ENCODE measurements around the gene BICD2. TPM values are rescaled to one million over a fixed set of nuclear protein-coding genes. Genes with fewer than 3 reads are reported as not detected.
A peak's percentile ranks its signal among the peaks of the same experiment; 100 is the strongest.

Gene BICD2
- polyA plus RNA-seq, 1 donor from 2014 or later = 22.4 TPM

GRCh38 chr9:92762196-92762595 lies 2.4 kb downstream of the BICD2 start:
- Histone ChIP-seq H2AFZ (ENCODE audit: low read depth, low read length) (no peak overlapping the region), H3K9me3 (ENCODE audit: low read length) (no peaks in the 10 kb centered on the region), H3F3A (ENCODE audit: insufficient read depth, low read length, poor library complexity, severe bottlenecking) (peaks cover 9% of the 10 kb centered on the region), H3K27me3 (ENCODE audit: insufficient read depth, low read depth, low read length) (no peaks in the 10 kb centered on the region), H4K20me1 (ENCODE audit: insufficient read depth) (peaks cover 3% of the 10 kb centered on the region), H3K4me2 (ENCODE audit: low read length) (no peak overlapping the region), H3K79me2 (replicated peaks; ENCODE audit: insufficient read depth, low read length) (peaks cover 48% of the 10 kb centered on the region), H3K9me2 (ENCODE audit: insufficient read depth, low read length) (no peaks in the 10 kb centered on the region), H3K4me3 (ENCODE audit: low read length) (peak overlapping the region; percentile 97), H3K36me3 (ENCODE audit: insufficient read depth, low read length) (no peaks in the 10 kb centered on the region), H3K27ac (ENCODE audit: low read length) (no peak overlapping the region), H3K9ac (ENCODE audit: low read length) (peak overlapping the region; percentile 25)
- TF ChIP-seq SMC3 (conservative IDR thresholded peaks at IDR 0.05; ENCODE audit: poor library complexity) = no peak
- TF ChIP-seq EZH2 (IDR thresholded peaks at IDR 0.05; ENCODE audit: borderline replicate concordance, insufficient read depth, low read length, poor library complexity, severe bottlenecking) = no peak
- no peak for TF ChIP-seq POLR2AphosphoS5 (IDR thresholded peaks at IDR 0.05)
- TF ChIP-seq REST (IDR thresholded peaks at IDR 0.05; ENCODE audit: borderline replicate concordance) = no peak
- no peak for TF ChIP-seq TAF1 (IDR thresholded peaks at IDR 0.05; ENCODE audit: low read depth)
- no peak for TF ChIP-seq MXI1 (conservative IDR thresholded peaks at IDR 0.05; ENCODE audit: poor library complexity, severe bottlenecking)
- TF ChIP-seq EP300 (conservative IDR thresholded peaks at IDR 0.05; ENCODE audit: poor library complexity, severe bottlenecking) = no peak
- no peak for TF ChIP-seq RAD21 (conservative IDR thresholded peaks at IDR 0.05)
- no peak for TF ChIP-seq CTCF (IDR thresholded peaks at IDR 0.05; ENCODE audit: poor library complexity, severe bottlenecking)

- H3K36me3 ChIP-seq (ENCODE audit: insufficient read depth, low read length) = no peaks in the 10 kb centered on the region
- peaks cover 51% of the 10 kb centered on the region for H3K79me2 ChIP-seq (replicated peaks; ENCODE audit: insufficient read depth, low read length)
- H2AFZ ChIP-seq (ENCODE audit: low read depth, low read length) = no peak overlapping the region
- peak overlapping the region; percentile 97 for H3K4me3 ChIP-seq (ENCODE audit: low read length)
- no peak overlapping the region for H3K9ac ChIP-seq (ENCODE audit: low read length)
- no peaks in the 10 kb centered on the region for H3K27me3 ChIP-seq (ENCODE audit: insufficient read depth, low read depth, low read length)
- H3F3A ChIP-seq (ENCODE audit: insufficient read depth, low read length, poor library complexity, severe bottlenecking) = peaks cover 9% of the 10 kb centered on the region
- H3K27ac ChIP-seq (ENCODE audit: low read length) = no peak overlapping the region
- peaks cover 3% of the 10 kb centered on the region for H4K20me1 ChIP-seq (ENCODE audit: insufficient read depth)
- H3K4me2 ChIP-seq (ENCODE audit: low read length) = no peak overlapping the region
- TF ChIP-seq CTCF (IDR thresholded peaks at IDR 0.05; ENCODE audit: poor library complexity, severe bottlenecking) = no peak
- TF ChIP-seq MXI1 (conservative IDR thresholded peaks at IDR 0.05; ENCODE audit: poor library complexity, severe bottlenecking) = no peak
- TF ChIP-seq POLR2AphosphoS5 (IDR thresholded peaks at IDR 0.05) = no peak
- no peak for TF ChIP-seq EZH2 (IDR thresholded peaks at IDR 0.05; ENCODE audit: borderline replicate concordance, insufficient read depth, low read length, poor library complexity, severe bottlenecking)
- TF ChIP-seq RAD21 (conservative IDR thresholded peaks at IDR 0.05) = no peak
- no peak for TF ChIP-seq REST (IDR thresholded peaks at IDR 0.05; ENCODE audit: borderline replicate concordance)
- TF ChIP-seq TAF1 (IDR thresholded peaks at IDR 0.05; ENCODE audit: low read depth) = no peak
- no peak for TF ChIP-seq EP300 (conservative IDR thresholded peaks at IDR 0.05; ENCODE audit: poor library complexity, severe bottlenecking)
- no peak for TF ChIP-seq SMC3 (conservative IDR thresholded peaks at IDR 0.05; ENCODE audit: poor library complexity)
- no peaks in the 10 kb centered on the region for H3K9me2 ChIP-seq (ENCODE audit: insufficient read depth, low read length)
- no peaks in the 10 kb centered on the region for H3K9me3 ChIP-seq (ENCODE audit: low read length)
Measured at GRCh38 chr9:92761686-92762085, 2.9 kb downstream of the BICD2 start.

Data from neural cell (in vitro differentiated cells).